Common myeloid progenitor, CD34-positive (primary cell): ENCODE data around the gene THRB.

Experiments used
- CTCF ChIA-PET: fragments of 350-600 bp; sonication (Branson Sonifier 250); formaldehyde crosslinking; loops from one replicate; lab custom pipeline; 2021; ENCODE audit warnings: antibody characterized with exemption; lab: Charles Lee
- POLR2A ChIA-PET: fragments of 350-600 bp; sonication (Branson Sonifier 250); formaldehyde crosslinking; loops from one replicate; lab custom pipeline; 2021; ENCODE audit warnings: antibody characterized with exemption; lab: Charles Lee
- DNase-seq, 3 donors: peaks; one replicate each; pipeline versions ENCODE4 v3.0.0 to v3.0.0-alpha.2; 2013
- H3K27ac ChIP-seq, 2 experiments: 1 replicate in 1 of 2; 2 replicates in 1 of 2; pipeline ENCODE4 v1.7.0; 2013; ENCODE audit warnings: inconsistent platforms in 2 of 2, low read length in 2 of 2, mild to moderate bottlenecking in 2 of 2, low read depth in 1 of 2, moderate library complexity in 1 of 2; ENCODE audit not compliant: severe bottlenecking in 2 of 2, insufficient read depth in 1 of 2, poor library complexity in 1 of 2
- H3K27me3 ChIP-seq, 5 experiments: replicated peaks in 2 of 5; 1 replicate in 3 of 5; 2 replicates in 2 of 5; pipeline versions ENCODE4 v1.6.1 to v1.7.0; 2013; ENCODE audit warnings: low read length in 4 of 5, mild to moderate bottlenecking in 2 of 5, moderate library complexity in 2 of 5, inconsistent platforms in 1 of 5; ENCODE audit not compliant: insufficient read depth in 5 of 5, control insufficient read depth in 4 of 5
- H3K36me3 ChIP-seq, 4 experiments: 1 replicate in 2 of 4; 2 replicates in 2 of 4; pipeline versions ENCODE4 v1.6.1 to v1.7.0; 2013; ENCODE audit warnings: low read length in 3 of 4, control low read depth in 1 of 4, mild to moderate bottlenecking in 1 of 4; ENCODE audit not compliant: control insufficient read depth in 4 of 4, insufficient read depth in 4 of 4
- H3K4me1 ChIP-seq, 4 experiments: 1 replicate in 3 of 4; 2 replicates in 1 of 4; pipeline versions ENCODE4 v1.6.1 to v1.7.1; 2013; ENCODE audit warnings: low read length in 3 of 4, mild to moderate bottlenecking in 3 of 4, control low read depth in 1 of 4, inconsistent platforms in 1 of 4, moderate library complexity in 1 of 4; ENCODE audit not compliant: control insufficient read depth in 4 of 4, insufficient read depth in 4 of 4; ENCODE audit errors: control extremely low read depth in 1 of 4
- H3K4me3 ChIP-seq, 7 experiments: 1 replicate in 4 of 7; 2 replicates in 3 of 7; pipeline versions ENCODE4 v1.5.1 to v1.7.0; 2013; ENCODE audit warnings: mild to moderate bottlenecking in 7 of 7, low read length in 6 of 7, moderate library complexity in 6 of 7, inconsistent platforms in 2 of 7, low read depth in 2 of 7, control low read depth in 1 of 7; ENCODE audit not compliant: insufficient read depth in 4 of 7, control insufficient read depth in 1 of 7; ENCODE audit errors: extremely low read depth in 1 of 7
- H3K9me3 ChIP-seq, 5 experiments: 1 replicate in 4 of 5; 2 replicates in 1 of 5; pipeline versions ENCODE4 v1.6.1 to v1.7.1; 2013; ENCODE audit warnings: low read length in 4 of 5, mild to moderate bottlenecking in 2 of 5, inconsistent platforms in 1 of 5, low read depth in 1 of 5, moderate library complexity in 1 of 5; ENCODE audit not compliant: control insufficient read depth in 4 of 5, insufficient read depth in 2 of 5; ENCODE audit errors: control extremely low read depth in 1 of 5
- WGBS: methylation state at CpG from one replicate; pipeline ENCODE4 v1.1.5; 2013; ENCODE audit not compliant: insufficient coverage; 5-methylcytosine and 5-hydroxymethylcytosine counted together

The THRB gene

GRCh38 chr3:24367664-24368264 is 126.9 kb downstream of the THRB start:
- no peak for DNase-seq
- ChIA-PET CTCF (no interaction called here), POLR2A (no interaction called here)
- Histone ChIP-seq H3K4me1 (peaks cover 2 to 15% (median 7%) of the 10 kb centered on the region in 4 experiments), H3K36me3 (no peaks in the 10 kb centered on the region), H3K27me3 (no peaks in the 10 kb centered on the region), H3K9me3 (no peaks in the 10 kb centered on the region), H3K27ac (no peak overlapping the region), H3K4me3 (no peak overlapping the region)
- 100% methylated on average over 1 of the region's 2 CpGs for WGBS

GRCh38 chr3:24367216-24367615 is 127.4 kb downstream of the THRB start:
- Histone ChIP-seq H3K27me3 (no peaks in the 10 kb centered on the region), H3K9me3 (no peaks in the 10 kb centered on the region), H3K4me1 (peaks cover 2 to 15% (median 7%) of the 10 kb centered on the region in 4 experiments), H3K4me3 (no peak overlapping the region), H3K27ac (no peak overlapping the region), H3K36me3 (no peaks in the 10 kb centered on the region)
- no peak for DNase-seq
- 100% methylated on average over 2 of the region's 3 CpGs for WGBS
- ChIA-PET POLR2A (no interaction called here), CTCF (no interaction called here)

GRCh38 chr3:24365168-24365567 is 129.5 kb downstream of the THRB start:
- peak; percentile 74 to 92 (median 83) for DNase-seq
- CTCF ChIA-PET, result interaction anchor here (1.2 to 1.4 kb wide), 2 partner anchors 9 to 103 kb away, joined by 3 read pairs; no protein-coding TSS in a partner anchor
- 0% methylated on average over 2 of the region's 2 CpGs for WGBS
- Histone ChIP-seq H3K27ac (peak overlapping the region in 1 of 2 experiments; percentile 67), H3K4me3 (peak overlapping the region in 3 of 7 experiments; percentile 2 to 14 (median 11)), H3K27me3 (no peaks in the 10 kb centered on the region), H3K9me3 (no peaks in the 10 kb centered on the region), H3K36me3 (no peaks in the 10 kb centered on the region), H3K4me1 (peaks cover 2 to 16% (median 7%) of the 10 kb centered on the region in 4 experiments)
- POLR2A ChIA-PET, result interaction anchor here (0.6 to 1.1 kb wide), 2 partner anchors 61 to 378 kb away, joined by 4 to 5 read pairs; no protein-coding TSS in a partner anchor

- ChIA-PET CTCF (interaction anchor here (1.2 kb wide), 1 partner anchor 10 kb away, joined by 3 read pairs; no protein-coding TSS in a partner anchor), POLR2A (interaction anchor here (1.1 kb wide), 1 partner anchor 62 kb away, joined by 4 read pairs; no protein-coding TSS in a partner anchor)
- H3K36me3 ChIP-seq, result no peaks in the 10 kb centered on the region
- no peaks in the 10 kb centered on the region for H3K27me3 ChIP-seq
- H3K9me3 ChIP-seq, result no peaks in the 10 kb centered on the region
- H3K27ac ChIP-seq, result no peak overlapping the region
- H3K4me1 ChIP-seq, result peaks cover 2 to 19% (median 7%) of the 10 kb centered on the region in 4 experiments
- WGBS, result no CpG with 5 or more reads among the region's 1 CpG
- no peak for DNase-seq
- H3K4me3 ChIP-seq, result no peak overlapping the region
Observed at GRCh38 chr3:24364359-24364758, 130.3 kb downstream of the THRB start.

GRCh38 chr3:24363242-24363641 is 131.4 kb downstream of the THRB start:
- POLR2A ChIA-PET, result no interaction called here
- Histone ChIP-seq H3K4me3 (no peak overlapping the region), H3K4me1 (peaks cover 2 to 19% (median 7%) of the 10 kb centered on the region in 4 experiments), H3K27me3 (no peaks in the 10 kb centered on the region), H3K36me3 (no peaks in the 10 kb centered on the region), H3K27ac (no peak overlapping the region), H3K9me3 (no peaks in the 10 kb centered on the region)
- CTCF ChIA-PET, result interaction anchor here (1.2 kb wide), 1 partner anchor 11 kb away, joined by 3 read pairs; no protein-coding TSS in a partner anchor
- no CpG with 5 or more reads among the region's 1 CpG for WGBS
- no peak for DNase-seq

- WGBS, result 100% methylated on average over 2 of the region's 2 CpGs
- H3K4me3 ChIP-seq, result no peak overlapping the region
- ChIA-PET CTCF (interaction anchor here (1.0 to 2.0 kb wide), 2 partner anchors 15 to 318 kb away, joined by 3 to 9 read pairs; no protein-coding TSS in a partner anchor), POLR2A (interaction anchor here (0.5 to 0.7 kb wide), 2 partner anchors 17 to 1793 kb away, joined by 3 read pairs; no protein-coding TSS in a partner anchor)
- no peaks in the 10 kb centered on the region for H3K36me3 ChIP-seq
- DNase-seq, result no peak
- H3K9me3 ChIP-seq, result no peaks in the 10 kb centered on the region
- no peak overlapping the region for H3K27ac ChIP-seq
- H3K4me1 ChIP-seq, result peaks cover 2 to 19% (median 7%) of the 10 kb centered on the region in 4 experiments
- H3K27me3 ChIP-seq, result no peaks in the 10 kb centered on the region
Observed at GRCh38 chr3:24361623-24362022, 133.0 kb downstream of the THRB start.

- no peaks in the 10 kb centered on the region for H3K36me3 ChIP-seq
- no peaks in the 10 kb centered on the region for H3K27me3 ChIP-seq
- no peak overlapping the region for H3K4me3 ChIP-seq
- CTCF ChIA-PET, result interaction anchor here (1.0 to 2.0 kb wide), 7 partner anchors 9 to 323 kb away, joined by 3 to 9 read pairs (median 5); no protein-coding TSS in a partner anchor
- H3K9me3 ChIP-seq, result no peaks in the 10 kb centered on the region
- no peak overlapping the region for H3K27ac ChIP-seq
- POLR2A ChIA-PET, result interaction anchor here (0.5 to 0.7 kb wide), 2 partner anchors 16 to 1792 kb away, joined by 3 read pairs; no protein-coding TSS in a partner anchor
- peaks cover 2 to 19% (median 7%) of the 10 kb centered on the region in 4 experiments for H3K4me1 ChIP-seq
- DNase-seq, result no peak
Observed at GRCh38 chr3:24360957-24361356, 133.7 kb downstream of the THRB start.
